Measurements from ENCODE around the gene GAREM2.

GAREM2 gene

DNA sequence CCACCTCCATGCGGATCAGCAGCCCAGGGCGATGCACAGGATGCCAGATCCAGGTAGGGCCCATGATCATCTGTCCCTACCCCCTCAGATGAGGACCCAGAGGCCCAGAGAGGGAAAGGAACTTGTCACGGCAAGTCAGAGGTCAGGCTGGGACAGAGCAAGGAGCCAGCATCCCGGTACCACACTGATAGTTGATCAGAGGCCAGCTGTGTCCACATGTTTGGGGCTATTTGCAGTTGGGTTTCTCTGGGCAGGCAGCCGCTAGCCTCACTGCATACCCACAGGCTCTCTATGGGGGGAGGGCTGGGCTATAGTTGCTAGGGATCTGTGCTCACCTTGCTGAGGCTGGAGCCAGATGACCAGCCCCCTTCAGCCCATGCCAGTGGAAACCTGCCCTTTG, 9.6 kb downstream of the GAREM2 start:
- Histone ChIP-seq H3K23ac (ENCODE audit: low read length in 2 of 2) (no peak overlapping the region), H3K27me3 (ENCODE audit: control insufficient read depth in 1 of 2, insufficient read depth in 1 of 2, low read length in 2 of 2) (peaks cover 10 to 28% of the 10 kb centered on the region in 2 experiments), H3K79me1 (replicated peaks; ENCODE audit: low read length, poor library complexity, severe bottlenecking) (no peaks in the 10 kb centered on the region), H2BK120ac (ENCODE audit: low read depth, low read length) (no peak overlapping the region), H3K9me3 (ENCODE audit: control insufficient read depth, low read length) (no peaks in the 10 kb centered on the region), H3K4me2 (ENCODE audit: low read length, poor library complexity, severe bottlenecking) (no peak overlapping the region), H2BK5ac (ENCODE audit: low read depth, low read length, poor library complexity, severe bottlenecking) (no peak overlapping the region), H3K4me1 (ENCODE audit: control insufficient read depth, insufficient read depth, low read depth, low read length) (peaks cover 22% of the 10 kb centered on the region), H3K27ac (ENCODE audit: low read length, poor library complexity, severe bottlenecking) (no peak overlapping the region), H3K4me3 (ENCODE audit: insufficient read depth in 1 of 2, low read depth in 1 of 2, low read length in 2 of 2) (no peak overlapping the region), H3K9ac (ENCODE audit: low read length) (no peak overlapping the region), H2AK5ac (ENCODE audit: low read length, severe bottlenecking) (no peak overlapping the region), H4K91ac (ENCODE audit: low read length) (no peak overlapping the region), H2AFZ (ENCODE audit: low read depth, low read length) (no peak overlapping the region), H3K18ac (ENCODE audit: low read depth in 1 of 2, low read length in 2 of 2) (no peak overlapping the region), H3K14ac (ENCODE audit: low read length in 2 of 2) (no peak overlapping the region), H4K8ac (ENCODE audit: low read length) (no peak overlapping the region), H3K36me3 (ENCODE audit: control insufficient read depth in 1 of 2, insufficient read depth in 2 of 2, low read depth in 1 of 2, low read length in 2 of 2) (peaks cover 0 to 4% of the 10 kb centered on the region in 2 experiments), H2BK15ac (ENCODE audit: low read depth, poor library complexity, severe bottlenecking) (no peak overlapping the region), H2BK12ac (ENCODE audit: low read length in 2 of 2) (no peak overlapping the region), H3K4ac (ENCODE audit: low read depth in 1 of 2, low read length in 2 of 2) (no peak overlapping the region)
- WGBS = 94% methylated on average over 5 of the region's 5 CpGs
- DNase-seq = no peak

DNA sequence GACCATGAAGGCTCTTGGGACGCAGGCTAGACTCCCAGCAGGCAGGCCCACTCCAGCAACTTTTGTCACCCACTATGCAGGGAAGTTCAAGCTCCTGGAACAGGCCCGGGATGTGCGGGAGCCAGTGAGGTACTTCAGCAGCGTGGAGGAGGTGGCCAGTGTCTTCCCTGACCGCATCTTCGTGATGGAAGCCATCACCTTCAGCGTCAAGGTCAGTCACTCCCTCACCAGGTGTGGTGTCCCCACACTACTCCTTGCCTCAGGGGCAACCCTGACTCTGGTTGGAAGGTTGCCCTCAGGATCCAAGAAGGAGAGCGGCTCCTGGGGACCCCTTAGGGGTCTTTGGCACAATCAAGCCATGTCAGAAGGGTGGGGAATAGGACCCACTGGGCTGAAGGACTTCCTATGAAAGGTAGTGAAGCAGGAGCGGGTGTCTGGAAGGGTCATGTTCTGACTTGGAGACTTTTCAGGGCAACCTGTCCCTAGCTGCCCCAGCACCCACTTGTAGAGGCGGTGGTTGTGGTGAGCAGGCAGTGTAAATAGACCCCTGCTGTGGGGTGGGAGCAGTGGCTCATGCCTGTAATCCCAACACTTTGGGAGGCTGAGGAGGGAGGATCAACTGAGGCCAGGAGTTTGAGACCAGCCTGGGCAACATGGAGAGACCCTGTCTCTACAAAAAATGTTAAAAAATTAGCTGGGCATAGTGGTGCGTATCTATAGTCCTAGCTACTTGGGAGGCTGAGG, 10.2 kb downstream of the GAREM2 start:
- Histone ChIP-seq H3K14ac (ENCODE audit: low read length in 2 of 2) (no peak overlapping the region), H3K36me3 (ENCODE audit: control insufficient read depth in 1 of 2, insufficient read depth in 2 of 2, low read depth in 1 of 2, low read length in 2 of 2) (peaks cover 4% of the 10 kb centered on the region in 2 experiments), H2BK15ac (ENCODE audit: low read depth, poor library complexity, severe bottlenecking) (peak overlapping the region; percentile 4), H3K9ac (ENCODE audit: low read length) (no peak overlapping the region), H2AK5ac (ENCODE audit: low read length, severe bottlenecking) (no peak overlapping the region), H3K4me1 (ENCODE audit: control insufficient read depth, insufficient read depth, low read depth, low read length) (peaks cover 22% of the 10 kb centered on the region), H4K8ac (ENCODE audit: low read length) (no peak overlapping the region), H3K4me3 (ENCODE audit: insufficient read depth in 1 of 2, low read depth in 1 of 2, low read length in 2 of 2) (no peak overlapping the region), H3K27me3 (ENCODE audit: control insufficient read depth in 1 of 2, insufficient read depth in 1 of 2, low read length in 2 of 2) (peaks cover 10 to 28% of the 10 kb centered on the region in 2 experiments), H3K9me3 (ENCODE audit: control insufficient read depth, low read length) (no peaks in the 10 kb centered on the region), H2AFZ (ENCODE audit: low read depth, low read length) (no peak overlapping the region), H3K4me2 (ENCODE audit: low read length, poor library complexity, severe bottlenecking) (no peak overlapping the region), H2BK12ac (ENCODE audit: low read length in 2 of 2) (no peak overlapping the region), H3K4ac (ENCODE audit: low read depth in 1 of 2, low read length in 2 of 2) (no peak overlapping the region), H2BK5ac (ENCODE audit: low read depth, low read length, poor library complexity, severe bottlenecking) (no peak overlapping the region), H4K91ac (ENCODE audit: low read length) (no peak overlapping the region), H3K18ac (ENCODE audit: low read depth in 1 of 2, low read length in 2 of 2) (no peak overlapping the region), H3K27ac (ENCODE audit: low read length, poor library complexity, severe bottlenecking) (no peak overlapping the region), H2BK120ac (ENCODE audit: low read depth, low read length) (no peak overlapping the region), H3K79me1 (replicated peaks; ENCODE audit: low read length, poor library complexity, severe bottlenecking) (no peaks in the 10 kb centered on the region), H3K23ac (ENCODE audit: low read length in 2 of 2) (no peak overlapping the region)
- DNase-seq = no peak
- 98% methylated on average over 11 of the region's 11 CpGs for WGBS

DNA sequence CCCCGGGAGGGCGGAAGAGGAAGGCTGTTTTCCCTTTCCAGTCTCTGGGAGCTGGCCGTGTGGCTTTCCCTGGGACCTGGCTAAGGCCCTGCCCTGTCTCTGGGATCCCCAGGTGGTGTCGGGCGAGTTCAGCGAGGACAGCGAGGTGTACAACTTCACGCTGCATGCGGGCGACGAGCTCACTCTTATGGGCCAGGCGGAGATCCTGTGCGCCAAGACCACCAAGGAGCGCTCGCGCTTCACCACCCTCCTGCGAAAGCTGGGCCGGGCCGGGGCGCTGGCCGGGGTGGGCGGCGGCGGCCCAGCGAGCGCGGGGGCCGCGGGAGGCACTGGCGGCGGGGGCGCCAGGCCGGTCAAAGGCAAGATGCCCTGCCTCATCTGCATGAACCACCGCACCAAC, 11.2 kb downstream of the GAREM2 start:
- peak overlapping the region; percentile 34 to 45 for H2BK12ac ChIP-seq (ENCODE audit: low read length in 2 of 2)
- peak overlapping the region in 1 of 2 experiments; percentile 98 for H3K14ac ChIP-seq (ENCODE audit: low read length in 2 of 2)
- no peak overlapping the region for H2AK5ac ChIP-seq (ENCODE audit: low read length, severe bottlenecking)
- H3K9ac ChIP-seq (ENCODE audit: low read length) = peak overlapping the region; percentile 76
- no peak overlapping the region for H3K27ac ChIP-seq (ENCODE audit: low read length, poor library complexity, severe bottlenecking)
- peak overlapping the region; percentile 99 for H4K8ac ChIP-seq (ENCODE audit: low read length)
- H3K23ac ChIP-seq (ENCODE audit: low read length in 2 of 2) = peak overlapping the region in 1 of 2 experiments; percentile 74
- peak overlapping the region in 1 of 2 experiments; percentile 82 for H3K4ac ChIP-seq (ENCODE audit: low read depth in 1 of 2, low read length in 2 of 2)
- peaks cover 16% of the 10 kb centered on the region for H3K4me1 ChIP-seq (ENCODE audit: control insufficient read depth, insufficient read depth, low read depth, low read length)
- peak overlapping the region; percentile 74 for H4K91ac ChIP-seq (ENCODE audit: low read length)
- peaks cover 4 to 13% of the 10 kb centered on the region in 2 experiments for H3K36me3 ChIP-seq (ENCODE audit: control insufficient read depth in 1 of 2, insufficient read depth in 2 of 2, low read depth in 1 of 2, low read length in 2 of 2)
- DNase-seq = no peak
- H3K27me3 ChIP-seq (ENCODE audit: control insufficient read depth in 1 of 2, insufficient read depth in 1 of 2, low read length in 2 of 2) = peaks cover 10 to 28% of the 10 kb centered on the region in 2 experiments
- peak overlapping the region; percentile 67 for H2BK120ac ChIP-seq (ENCODE audit: low read depth, low read length)
- H3K4me3 ChIP-seq (ENCODE audit: insufficient read depth in 1 of 2, low read depth in 1 of 2, low read length in 2 of 2) = peak overlapping the region in 1 of 2 experiments; percentile 82
- H3K79me1 ChIP-seq (replicated peaks; ENCODE audit: low read length, poor library complexity, severe bottlenecking) = no peaks in the 10 kb centered on the region
- WGBS = 63% methylated on average over 33 of the region's 34 CpGs
- H3K18ac ChIP-seq (ENCODE audit: low read depth in 1 of 2, low read length in 2 of 2) = peak overlapping the region; percentile 91 to 99
- peak overlapping the region; percentile 99 for H2AFZ ChIP-seq (ENCODE audit: low read depth, low read length)
- H2BK5ac ChIP-seq (ENCODE audit: low read depth, low read length, poor library complexity, severe bottlenecking) = no peak overlapping the region
- H2BK15ac ChIP-seq (ENCODE audit: low read depth, poor library complexity, severe bottlenecking) = no peak overlapping the region
- H3K9me3 ChIP-seq (ENCODE audit: control insufficient read depth, low read length) = no peaks in the 10 kb centered on the region
- H3K4me2 ChIP-seq (ENCODE audit: low read length, poor library complexity, severe bottlenecking) = no peak overlapping the region

DNA sequence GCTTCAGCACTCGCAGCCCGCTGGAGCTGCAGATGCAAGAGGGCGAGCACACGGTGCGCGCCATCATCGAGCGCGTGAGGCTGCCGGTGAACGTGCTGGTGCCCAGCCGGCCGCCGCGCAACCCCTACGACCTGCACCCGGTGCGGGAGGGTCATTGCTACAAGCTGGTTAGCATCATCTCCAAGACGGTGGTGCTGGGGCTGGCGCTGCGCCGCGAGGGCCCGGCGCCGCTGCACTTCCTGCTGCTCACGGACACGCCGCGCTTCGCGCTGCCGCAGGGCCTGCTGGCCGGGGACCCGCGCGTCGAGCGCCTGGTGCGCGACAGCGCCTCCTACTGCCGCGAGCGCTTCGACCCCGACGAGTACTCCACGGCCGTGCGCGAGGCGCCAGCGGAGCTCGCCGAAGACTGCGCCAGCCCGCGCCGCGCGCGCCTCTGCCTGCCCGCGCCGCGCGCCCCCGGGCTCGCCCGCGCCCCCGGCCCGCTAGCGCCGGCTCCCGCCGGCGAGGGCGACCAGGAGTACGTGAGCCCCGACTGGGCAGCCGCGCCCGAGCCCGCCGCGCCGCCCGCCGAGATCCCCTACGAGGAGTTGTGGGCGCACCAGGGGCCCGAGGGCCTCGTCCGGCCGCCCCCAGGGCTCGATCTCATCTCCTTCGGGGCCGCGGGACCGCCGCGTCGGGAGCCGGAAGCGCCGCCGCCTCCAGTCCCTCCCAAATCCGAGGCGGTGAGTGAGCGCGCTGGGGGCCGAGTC, 11.8 kb downstream of the GAREM2 start:
- H2BK15ac ChIP-seq (ENCODE audit: low read depth, poor library complexity, severe bottlenecking) = peak overlapping the region; percentile 94
- peak overlapping the region; percentile 67 for H2BK120ac ChIP-seq (ENCODE audit: low read depth, low read length)
- WGBS = 2% methylated on average over 84 of the region's 114 CpGs
- H2BK12ac ChIP-seq (ENCODE audit: low read length in 2 of 2) = peak overlapping the region; percentile 34 to 45
- peak overlapping the region; percentile 99 for H2AFZ ChIP-seq (ENCODE audit: low read depth, low read length)
- H3K79me1 ChIP-seq (replicated peaks; ENCODE audit: low read length, poor library complexity, severe bottlenecking) = no peaks in the 10 kb centered on the region
- H3K4me2 ChIP-seq (ENCODE audit: low read length, poor library complexity, severe bottlenecking) = peak overlapping the region; percentile 54
- peaks cover 4 to 20% of the 10 kb centered on the region in 2 experiments for H3K36me3 ChIP-seq (ENCODE audit: control insufficient read depth in 1 of 2, insufficient read depth in 2 of 2, low read depth in 1 of 2, low read length in 2 of 2)
- no peak overlapping the region for H2AK5ac ChIP-seq (ENCODE audit: low read length, severe bottlenecking)
- no peaks in the 10 kb centered on the region for H3K9me3 ChIP-seq (ENCODE audit: control insufficient read depth, low read length)
- peak overlapping the region; percentile 99 for H4K8ac ChIP-seq (ENCODE audit: low read length)
- peak overlapping the region in 1 of 2 experiments; percentile 98 for H3K14ac ChIP-seq (ENCODE audit: low read length in 2 of 2)
- H3K23ac ChIP-seq (ENCODE audit: low read length in 2 of 2) = peak overlapping the region in 1 of 2 experiments; percentile 74
- peak overlapping the region; percentile 91 to 99 for H3K18ac ChIP-seq (ENCODE audit: low read depth in 1 of 2, low read length in 2 of 2)
- peaks cover 7 to 24% of the 10 kb centered on the region in 2 experiments for H3K27me3 ChIP-seq (ENCODE audit: control insufficient read depth in 1 of 2, insufficient read depth in 1 of 2, low read length in 2 of 2)
- no peak overlapping the region for H3K27ac ChIP-seq (ENCODE audit: low read length, poor library complexity, severe bottlenecking)
- peak overlapping the region; percentile 74 for H4K91ac ChIP-seq (ENCODE audit: low read length)
- peak; percentile 78 for DNase-seq
- peak overlapping the region; percentile 46 to 82 for H3K4ac ChIP-seq (ENCODE audit: low read depth in 1 of 2, low read length in 2 of 2)
- no peak overlapping the region for H2BK5ac ChIP-seq (ENCODE audit: low read depth, low read length, poor library complexity, severe bottlenecking)
- H3K9ac ChIP-seq (ENCODE audit: low read length) = peak overlapping the region; percentile 89
- peaks cover 10% of the 10 kb centered on the region for H3K4me1 ChIP-seq (ENCODE audit: control insufficient read depth, insufficient read depth, low read depth, low read length)
- peak overlapping the region; percentile 43 to 82 for H3K4me3 ChIP-seq (ENCODE audit: insufficient read depth in 1 of 2, low read depth in 1 of 2, low read length in 2 of 2)

Data from mesenchymal stem cell (in vitro differentiated cells and primary cell).